Activated T-cell treated with anti-CD3 and anti-CD28 coated beads, Interleukin-2, amount 50 U/mL, for 24 hours (primary cell): ENCODE results near the gene GALNT12.

Experiments used
- DNase-seq: peaks from one replicate; pipeline ENCODE4 v3.0.0-alpha.2; 2020
- H3K27ac Mint-ChIP-seq: 2 replicates; pipeline ENCODE4 v1.8.0; 2020; ENCODE audit warnings: mild to moderate bottlenecking, mixed read lengths
- H3K27me3 Mint-ChIP-seq: 2 replicates; pipeline ENCODE4 v1.8.0; 2020; ENCODE audit warnings: mixed read lengths
- H3K36me3 Mint-ChIP-seq: 2 replicates; pipeline ENCODE4 v1.8.0; 2020; ENCODE audit warnings: low read depth, mixed read lengths
- H3K4me1 Mint-ChIP-seq: 2 replicates; pipeline ENCODE4 v1.8.0; 2020; ENCODE audit warnings: low read depth, mixed read lengths
- H3K4me3 Mint-ChIP-seq: 2 replicates; pipeline ENCODE4 v1.8.0; 2020; ENCODE audit warnings: mild to moderate bottlenecking, moderate library complexity, mixed read lengths
- H3K9me3 Mint-ChIP-seq: 2 replicates; pipeline ENCODE4 v1.8.0; 2020; ENCODE audit warnings: mixed read lengths

The GALNT12 gene

GRCh38 chr9:98877311-98877710 lies 69.8 kb downstream of the GALNT12 start:
- H3K9me3 Mint-ChIP-seq = no peaks in the 10 kb centered on the region
- peaks cover 22% of the 10 kb centered on the region for H3K27me3 Mint-ChIP-seq
- H3K36me3 Mint-ChIP-seq = no peaks in the 10 kb centered on the region
- no peak overlapping the region for H3K27ac Mint-ChIP-seq
- H3K4me1 Mint-ChIP-seq = no peaks in the 10 kb centered on the region
- no peak for DNase-seq
- no peak overlapping the region for H3K4me3 Mint-ChIP-seq

- Mint-ChIP-seq H3K4me1 (no peaks in the 10 kb centered on the region), H3K27me3 (peaks cover 32% of the 10 kb centered on the region), H3K4me3 (no peak overlapping the region), H3K27ac (no peak overlapping the region), H3K36me3 (no peaks in the 10 kb centered on the region), H3K9me3 (no peaks in the 10 kb centered on the region)
- DNase-seq = no peak
These were observed 71.9 kb downstream of the GALNT12 start for GRCh38 chr9:98879094-98879962.

GRCh38 chr9:98879963-98880310 lies 72.5 kb downstream of the GALNT12 start:
- DNase-seq = no peak
- Mint-ChIP-seq H3K27ac (no peak overlapping the region), H3K9me3 (no peaks in the 10 kb centered on the region), H3K27me3 (peaks cover 34% of the 10 kb centered on the region), H3K36me3 (no peaks in the 10 kb centered on the region), H3K4me1 (no peaks in the 10 kb centered on the region), H3K4me3 (no peak overlapping the region)

- DNase-seq = no peak
- peaks cover 37% of the 10 kb centered on the region for H3K27me3 Mint-ChIP-seq
- H3K9me3 Mint-ChIP-seq = no peaks in the 10 kb centered on the region
- H3K4me1 Mint-ChIP-seq = no peaks in the 10 kb centered on the region
- H3K36me3 Mint-ChIP-seq = no peaks in the 10 kb centered on the region
- no peak overlapping the region for H3K4me3 Mint-ChIP-seq
- H3K27ac Mint-ChIP-seq = no peak overlapping the region
These were observed 73.0 kb downstream of the GALNT12 start for GRCh38 chr9:98880311-98881015.

GRCh38 chr9:98881356-98881755 lies 73.9 kb downstream of the GALNT12 start:
- no peak overlapping the region for H3K4me3 Mint-ChIP-seq
- H3K27me3 Mint-ChIP-seq = peaks cover 39% of the 10 kb centered on the region
- DNase-seq = no peak
- H3K4me1 Mint-ChIP-seq = no peaks in the 10 kb centered on the region
- no peak overlapping the region for H3K27ac Mint-ChIP-seq
- H3K36me3 Mint-ChIP-seq = no peaks in the 10 kb centered on the region
- no peaks in the 10 kb centered on the region for H3K9me3 Mint-ChIP-seq

GRCh38 chr9:98881836-98882568 lies 74.5 kb downstream of the GALNT12 start:
- DNase-seq = no peak
- Mint-ChIP-seq H3K27ac (no peak overlapping the region), H3K27me3 (peaks cover 43% of the 10 kb centered on the region), H3K4me1 (no peaks in the 10 kb centered on the region), H3K36me3 (no peaks in the 10 kb centered on the region), H3K4me3 (no peak overlapping the region), H3K9me3 (no peaks in the 10 kb centered on the region)

GRCh38 chr9:98882569-98882923 lies 75.1 kb downstream of the GALNT12 start:
- H3K9me3 Mint-ChIP-seq = no peaks in the 10 kb centered on the region
- no peaks in the 10 kb centered on the region for H3K4me1 Mint-ChIP-seq
- H3K27me3 Mint-ChIP-seq = peaks cover 41% of the 10 kb centered on the region
- DNase-seq = no peak
- H3K4me3 Mint-ChIP-seq = no peak overlapping the region
- H3K27ac Mint-ChIP-seq = no peak overlapping the region
- no peaks in the 10 kb centered on the region for H3K36me3 Mint-ChIP-seq

- no peaks in the 10 kb centered on the region for H3K9me3 Mint-ChIP-seq
- no peak overlapping the region for H3K4me3 Mint-ChIP-seq
- DNase-seq = no peak
- peaks cover 46% of the 10 kb centered on the region for H3K27me3 Mint-ChIP-seq
- no peak overlapping the region for H3K27ac Mint-ChIP-seq
- H3K36me3 Mint-ChIP-seq = no peaks in the 10 kb centered on the region
- H3K4me1 Mint-ChIP-seq = no peaks in the 10 kb centered on the region
These were observed 75.8 kb downstream of the GALNT12 start for GRCh38 chr9:98883276-98883675.

GRCh38 chr9:98884849-98885248 lies 77.4 kb downstream of the GALNT12 start:
- DNase-seq = no peak
- Mint-ChIP-seq H3K9me3 (no peaks in the 10 kb centered on the region), H3K27me3 (peaks cover 46% of the 10 kb centered on the region), H3K4me3 (no peak overlapping the region), H3K27ac (no peak overlapping the region), H3K36me3 (no peaks in the 10 kb centered on the region), H3K4me1 (no peaks in the 10 kb centered on the region)

GRCh38 chr9:98885575-98886295 lies 78.3 kb downstream of the GALNT12 start:
- no peak overlapping the region for H3K4me3 Mint-ChIP-seq
- H3K9me3 Mint-ChIP-seq = no peaks in the 10 kb centered on the region
- no peak overlapping the region for H3K27ac Mint-ChIP-seq
- H3K4me1 Mint-ChIP-seq = no peaks in the 10 kb centered on the region
- no peak for DNase-seq
- peaks cover 41% of the 10 kb centered on the region for H3K27me3 Mint-ChIP-seq
- H3K36me3 Mint-ChIP-seq = no peaks in the 10 kb centered on the region

GRCh38 chr9:98886691-98887229 lies 79.3 kb downstream of the GALNT12 start:
- Mint-ChIP-seq H3K4me3 (no peak overlapping the region), H3K4me1 (no peaks in the 10 kb centered on the region), H3K27me3 (peaks cover 37% of the 10 kb centered on the region), H3K9me3 (no peaks in the 10 kb centered on the region), H3K27ac (no peak overlapping the region), H3K36me3 (no peaks in the 10 kb centered on the region)
- DNase-seq = no peak

GRCh38 chr9:98887918-98888510 lies 80.5 kb downstream of the GALNT12 start:
- Mint-ChIP-seq H3K27ac (no peak overlapping the region), H3K4me3 (no peak overlapping the region), H3K27me3 (peaks cover 33% of the 10 kb centered on the region), H3K4me1 (peaks cover 2% of the 10 kb centered on the region), H3K9me3 (no peaks in the 10 kb centered on the region), H3K36me3 (no peaks in the 10 kb centered on the region)
- no peak for DNase-seq

- Mint-ChIP-seq H3K4me3 (no peak overlapping the region), H3K9me3 (no peaks in the 10 kb centered on the region), H3K27me3 (peaks cover 26% of the 10 kb centered on the region), H3K27ac (no peak overlapping the region), H3K4me1 (peaks cover 2% of the 10 kb centered on the region), H3K36me3 (no peaks in the 10 kb centered on the region)
- DNase-seq = no peak
These were observed 81.4 kb downstream of the GALNT12 start for GRCh38 chr9:98888801-98889421.
